Right forelimb (tissue), 1 donor: ENCODE results near the gene LIPM.

ENCODE experiments used
- DNase-seq: peaks from one replicate; pipeline ENCODE4 v3.0.0-alpha.2; 2018

Gene LIPM

DNA sequence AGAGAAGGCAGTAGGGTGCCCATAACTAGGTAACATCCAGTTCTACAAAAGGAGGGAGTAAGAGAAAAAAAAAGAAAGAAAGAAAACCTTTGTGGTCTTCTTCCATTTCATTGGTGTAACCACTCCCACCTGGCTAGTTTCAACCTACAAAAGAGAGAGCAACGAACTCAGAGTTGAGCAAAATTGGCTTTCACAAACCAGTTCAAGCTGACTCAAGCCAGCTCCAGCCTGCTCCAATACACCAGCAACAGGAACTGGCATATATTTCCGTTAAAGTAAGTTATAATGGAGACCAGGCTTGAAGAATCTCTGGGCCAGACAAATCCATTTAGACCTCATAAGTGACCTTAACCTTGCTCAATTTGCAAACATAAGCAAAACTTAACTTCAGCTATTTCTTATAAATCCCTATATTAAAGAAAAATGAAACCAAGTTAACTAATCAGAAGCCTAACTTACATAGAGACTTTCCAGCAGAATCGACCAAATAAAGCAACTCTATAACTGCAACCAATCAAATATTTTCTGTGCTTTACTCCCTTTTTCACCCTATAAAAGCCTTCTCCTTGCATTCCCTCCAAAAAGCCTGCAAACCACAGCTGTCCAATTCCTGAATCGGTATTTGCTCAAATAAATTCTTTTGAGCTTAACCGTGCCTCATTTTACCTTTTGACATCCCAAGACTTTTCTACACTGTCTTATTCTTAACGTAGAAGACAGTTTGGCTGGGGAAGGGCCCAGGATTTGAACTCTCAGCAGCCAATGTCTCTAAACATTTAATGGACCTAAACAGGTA, 39.0 kb downstream of the LIPM start:
- no peak for DNase-seq

DNA sequence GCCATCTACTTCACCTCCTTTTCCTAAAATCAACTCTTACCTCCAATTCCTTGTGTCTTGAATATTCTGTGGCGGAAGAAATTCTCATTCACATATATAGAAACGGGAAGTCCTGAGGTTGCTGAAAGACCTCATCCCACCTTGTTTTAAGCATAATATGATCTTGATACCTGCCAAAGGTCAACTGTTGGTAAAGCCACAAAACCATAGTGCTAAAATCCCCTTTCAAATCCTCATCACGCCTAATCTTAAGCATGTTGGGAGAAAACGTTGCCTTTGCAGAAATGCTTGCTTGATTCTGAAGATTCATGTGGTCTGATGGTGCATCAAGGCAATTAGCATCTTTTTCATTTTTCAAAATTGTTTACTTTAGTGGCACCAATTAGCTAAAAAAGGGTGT, 40.6 kb downstream of the LIPM start:
- no peak for DNase-seq

DNA sequence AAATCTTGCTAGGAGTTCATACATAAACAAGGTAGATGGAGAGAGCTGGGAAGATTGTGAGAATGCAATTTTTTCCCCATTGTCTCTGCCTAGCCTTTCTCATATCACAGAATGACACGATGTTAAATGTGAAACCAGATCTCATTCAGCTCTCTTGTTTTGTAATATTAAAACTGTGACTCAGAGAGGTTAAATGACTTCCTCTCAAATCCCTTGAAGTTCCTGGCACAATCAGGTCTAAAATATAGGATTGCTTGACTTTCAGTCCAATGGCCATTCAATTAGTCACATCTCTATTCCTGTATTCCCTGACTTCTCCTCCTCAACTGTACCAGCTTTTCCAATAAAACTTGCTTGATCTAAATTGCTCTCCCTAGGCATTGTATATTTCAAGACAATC, 46.0 kb downstream of the LIPM start:
- no peak for DNase-seq

DNA sequence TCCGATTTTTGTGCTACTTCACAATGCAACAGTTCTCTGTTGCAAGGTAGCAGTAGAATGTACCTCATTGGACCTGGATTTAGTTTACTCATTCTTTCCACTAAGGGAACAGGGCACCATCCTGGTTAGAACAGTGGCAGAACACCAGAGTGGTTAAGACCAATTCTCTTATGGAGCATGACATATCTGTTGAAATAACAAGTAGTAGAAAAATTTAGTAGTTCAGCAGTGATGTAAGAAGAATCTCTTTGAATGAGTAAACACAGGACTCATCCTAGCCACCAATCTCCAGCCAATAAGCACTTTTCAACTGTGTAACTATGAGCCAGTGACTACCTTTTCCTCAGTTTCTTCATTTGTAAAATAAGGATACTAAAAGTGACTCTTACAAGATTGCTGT, 46.7 kb downstream of the LIPM start:
- DNase-seq = no peak

DNA sequence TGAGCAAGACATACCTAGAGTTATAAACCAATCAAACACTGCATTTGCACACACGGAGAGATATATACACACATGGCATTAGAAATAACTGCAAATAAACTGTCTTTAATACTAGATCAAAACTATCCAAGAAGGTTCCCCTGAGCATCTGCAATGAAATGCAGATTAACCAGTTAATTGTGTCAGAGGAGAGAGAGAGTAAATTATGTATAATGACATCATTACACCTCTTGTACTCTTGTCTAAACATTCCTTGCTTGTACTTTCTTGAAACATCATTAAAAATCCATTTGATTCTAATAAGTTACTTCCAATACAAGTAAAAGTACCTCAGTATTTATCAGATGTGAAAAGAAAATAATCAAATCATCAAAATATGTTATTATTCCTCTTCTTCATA, 48.2 kb downstream of the LIPM start:
- no peak for DNase-seq

- no peak for DNase-seq
These were observed 49.2 kb downstream of the LIPM start, which contains the start of gene ANKRD22 for GRCh38 chr10:88851706-88852105. ANKRD22 (minus strand) TSS chr10:88851844; CDS start chr10:88851607, 237 bp downstream.

- DNase-seq = no peak
These were observed 49.8 kb downstream of the LIPM start for GRCh38 chr10:88852327-88852726.

DNA sequence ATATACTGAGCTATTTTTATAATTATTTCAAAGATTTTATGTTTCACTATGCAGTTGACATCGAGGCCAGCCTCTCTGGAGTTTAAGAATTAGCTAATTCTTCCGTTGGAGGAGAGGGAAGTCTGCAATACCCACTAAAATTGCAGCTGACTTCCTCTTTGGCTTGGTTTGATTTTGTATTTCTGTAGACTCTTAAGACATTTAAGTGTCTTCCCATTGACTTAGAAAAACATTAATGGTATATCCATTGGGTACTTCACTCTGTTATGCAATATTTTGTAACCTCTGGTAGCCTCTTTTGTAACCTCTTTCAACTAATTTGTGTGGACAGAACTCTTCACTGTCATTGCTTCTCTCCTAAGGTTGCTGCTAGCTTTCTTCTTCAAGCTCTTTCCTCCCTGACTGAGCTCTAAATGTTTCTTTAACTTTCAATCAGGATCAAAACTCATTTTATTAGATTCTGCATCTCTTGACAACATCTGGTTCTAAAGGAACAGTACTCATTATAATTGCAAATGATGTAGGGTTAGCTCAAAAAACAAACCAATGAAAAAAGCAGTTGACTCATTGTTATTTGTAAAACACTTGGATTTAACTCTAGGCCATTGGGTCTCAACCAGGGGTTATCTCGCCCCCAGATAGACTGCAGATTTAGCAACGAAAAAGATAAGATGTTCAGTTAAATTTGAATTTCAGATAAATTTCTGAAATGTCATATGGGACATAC, 50.8 kb downstream of the LIPM start:
- DNase-seq = no peak

- DNase-seq = no peak
These were observed 52.2 kb downstream of the LIPM start for GRCh38 chr10:88854684-88855083.

GRCh38 chr10:88857831-88858230, 55.3 kb downstream of the LIPM start:
- no peak for DNase-seq

DNA sequence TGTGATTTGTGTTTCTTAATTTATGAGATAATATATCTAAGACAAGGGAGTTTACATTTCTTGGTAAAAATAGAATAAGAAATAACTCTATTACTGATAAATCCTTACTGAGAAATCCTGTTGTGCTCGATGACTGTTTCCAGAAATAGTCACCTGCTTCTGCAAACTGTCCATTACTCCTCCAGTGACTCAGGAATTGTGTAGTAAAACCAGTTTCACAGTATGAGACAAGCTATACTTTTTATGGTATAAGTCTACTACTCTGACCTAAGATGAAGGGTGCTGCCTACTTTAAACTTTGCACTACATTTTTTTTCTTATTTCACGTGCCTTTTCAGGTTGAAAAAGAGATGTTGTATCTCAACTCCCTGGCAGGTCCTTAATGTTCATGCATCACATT, 56.0 kb downstream of the LIPM start:
- DNase-seq = no peak

GRCh38 chr10:88861036-88861435, 58.5 kb downstream of the LIPM start:
- DNase-seq = no peak

GRCh38 chr10:88865281-88865876, 62.8 kb downstream of the LIPM start:
- no peak for DNase-seq

DNA sequence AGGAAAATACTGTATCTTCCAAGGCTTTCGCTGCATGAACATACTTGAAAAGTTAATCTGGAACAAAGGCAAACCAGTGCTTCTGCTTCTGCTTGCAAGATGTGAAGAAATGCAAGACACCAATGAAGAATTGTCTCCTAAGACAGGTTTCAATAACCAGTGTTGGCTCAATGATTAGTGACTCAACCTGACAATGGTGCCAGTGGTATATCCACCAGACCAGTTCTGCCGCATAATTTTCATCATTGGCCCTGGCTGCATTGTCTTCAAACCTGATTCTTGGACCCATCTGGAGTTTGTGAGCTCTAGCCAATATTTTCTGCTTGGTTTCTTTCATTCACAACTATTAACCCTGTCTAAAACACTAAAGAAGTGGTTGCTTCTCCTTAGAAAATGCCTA, 63.9 kb downstream of the LIPM start:
- no peak for DNase-seq

GRCh38 chr10:88870089-88870488, 67.6 kb downstream of the LIPM start:
- DNase-seq = no peak
